ENCODE data around the gene FLNB.

GRCh38 chr3:58005669-58006068 is 2.6 kb upstream of the FLNB start:
- TF ChIP-seq, protein P1, sequence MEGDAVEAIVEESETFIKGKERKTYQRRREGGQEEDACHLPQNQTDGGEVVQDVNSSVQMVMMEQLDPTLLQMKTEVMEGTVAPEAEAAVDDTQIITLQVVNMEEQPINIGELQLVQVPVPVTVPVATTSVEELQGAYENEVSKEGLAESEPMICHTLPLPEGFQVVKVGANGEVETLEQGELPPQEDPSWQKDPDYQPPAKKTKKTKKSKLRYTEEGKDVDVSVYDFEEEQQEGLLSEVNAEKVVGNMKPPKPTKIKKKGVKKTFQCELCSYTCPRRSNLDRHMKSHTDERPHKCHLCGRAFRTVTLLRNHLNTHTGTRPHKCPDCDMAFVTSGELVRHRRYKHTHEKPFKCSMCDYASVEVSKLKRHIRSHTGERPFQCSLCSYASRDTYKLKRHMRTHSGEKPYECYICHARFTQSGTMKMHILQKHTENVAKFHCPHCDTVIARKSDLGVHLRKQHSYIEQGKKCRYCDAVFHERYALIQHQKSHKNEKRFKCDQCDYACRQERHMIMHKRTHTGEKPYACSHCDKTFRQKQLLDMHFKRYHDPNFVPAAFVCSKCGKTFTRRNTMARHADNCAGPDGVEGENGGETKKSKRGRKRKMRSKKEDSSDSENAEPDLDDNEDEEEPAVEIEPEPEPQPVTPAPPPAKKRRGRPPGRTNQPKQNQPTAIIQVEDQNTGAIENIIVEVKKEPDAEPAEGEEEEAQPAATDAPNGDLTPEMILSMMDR (conservative IDR thresholded peaks at IDR 0.05; ENCODE audit: low read depth, low read length) = no peak
- TF ChIP-seq MXI1 (IDR thresholded peaks at IDR 0.05; ENCODE audit: borderline replicate concordance, low read depth, low read length) (no peak), RFX5 (IDR thresholded peaks at IDR 0.05; ENCODE audit: low read depth, low read length) (no peak), POLR2A (IDR thresholded peaks at IDR 0.05; ENCODE audit: low read depth, low read length) (no peak), CEBPB (IDR thresholded peaks at IDR 0.05; ENCODE audit: low read depth, low read length) (peak; percentile 90), RAD21 (IDR thresholded peaks at IDR 0.05; ENCODE audit: low read length) (no peak), RCOR1 (IDR thresholded peaks at IDR 0.05; ENCODE audit: insufficient replicate concordance, low read length) (no peak)
